GM12878 (cell line): ENCODE measurements around the gene MPC1. TPM values are rescaled to one million over a fixed set of nuclear protein-coding genes. Genes with fewer than 3 reads are reported as not detected.

Experiments used
- ATAC-seq: fragments of 200-7000 bp; cut with Tn5 transposase; 3 replicates; pipeline ENCODE4 v1.9.1; 2020; ENCODE audit warnings: mild to moderate bottlenecking, moderate library complexity
- BruUV-seq: library from RNA; stranded (reverse); fragments of 400-500 nt; replicated peaks from 2 replicates; lab custom pipeline; 2021; lab: Mats Ljungman, UMichigan
- CTCF ChIA-PET: fragments of 300-600 bp; sonication (Branson Sonifier 250); formaldehyde crosslinking; extraction: SDS; loops from one replicate; lab custom pipeline; 2021; ENCODE audit warnings: inconsistent platforms; lab: Yijun Ruan, JAX
- POLR2A ChIA-PET: fragments of 350-600 bp; formaldehyde crosslinking; extraction: SDS; loops from one replicate; lab custom pipeline; 2021; ENCODE audit warnings: inconsistent platforms; lab: Charles Lee
- RAD21 ChIA-PET: fragments of 300-600 bp; sonication (Branson Sonifier 250); formaldehyde crosslinking; loops from one replicate; lab custom pipeline; 2023; ENCODE audit warnings: antibody characterized with exemption; ENCODE audit not compliant: unreplicated experiment; lab: Charles Lee
- SMC1A ChIA-PET: fragments of 300-600 bp; sonication (Branson Sonifier 250); formaldehyde crosslinking; loops from one replicate; lab custom pipeline; 2023; ENCODE audit not compliant: unreplicated experiment, uncharacterized antibody; lab: Charles Lee
- DNase-seq: peaks from one replicate; pipeline ENCODE4 v3.0.0-alpha.2; 2011; ENCODE audit warnings: low read depth, low spot score
- FAIRE-seq: peaks from 3 replicates; lab custom pipeline; 2011; peaks lifted over from hg19 to GRCh38; lab: Jason Lieb, UNC
- H2AFZ ChIP-seq: 2 replicates; pipeline ENCODE4 v1.6.0; 2011; ENCODE audit warnings: low read depth, low read length, control low read depth; ENCODE audit not compliant: control insufficient read depth
- H3K27ac ChIP-seq: 2 replicates; pipeline ENCODE4 v1.5.1; 2011; ENCODE audit warnings: control low read depth; ENCODE audit not compliant: control insufficient read depth, insufficient read depth
- H3K27me3 ChIP-seq, 2 experiments: replicated peaks in 1 of 2; 2 replicates each; pipeline versions ENCODE4 v1.6.0 to v1.6.1; 2011; ENCODE audit warnings: low read length in 1 of 2; ENCODE audit not compliant: control insufficient read depth in 2 of 2, insufficient read depth in 2 of 2
- H3K36me3 ChIP-seq, 2 experiments: 2 replicates each; pipeline ENCODE4 v1.5.1; 2011; ENCODE audit warnings: low read length in 1 of 2; ENCODE audit not compliant: control insufficient read depth in 2 of 2, insufficient read depth in 2 of 2
- H3K4me1 ChIP-seq: 2 replicates; pipeline ENCODE4 v1.6.1; 2011; ENCODE audit warnings: mild to moderate bottlenecking, low read length, moderate library complexity, mixed read lengths; ENCODE audit not compliant: control insufficient read depth, insufficient read depth
- H3K4me2 ChIP-seq: 2 replicates; pipeline ENCODE4 v1.6.0; 2011; ENCODE audit warnings: control low read depth; ENCODE audit not compliant: control insufficient read depth, insufficient read depth
- H3K4me3 ChIP-seq: fragments of 200-600 bp; sonication (generic); 2 replicates; pipeline ENCODE4 v1.5.1; 2016
- H3K79me2 ChIP-seq: 2 replicates; pipeline ENCODE4 v1.6.0; 2011; ENCODE audit warnings: low read length; ENCODE audit not compliant: control insufficient read depth, insufficient read depth
- H3K9ac ChIP-seq: 2 replicates; pipeline ENCODE4 v1.8.0; 2011; ENCODE audit warnings: low read length, control low read depth, mixed read lengths; ENCODE audit not compliant: control insufficient read depth, insufficient read depth
- H3K9me3 ChIP-seq: replicated peaks from 3 replicates; pipeline ENCODE4 v1.5.1; 2011; ENCODE audit warnings: mild to moderate bottlenecking, low read length; ENCODE audit not compliant: control insufficient read depth, insufficient read depth
- H4K20me1 ChIP-seq: 2 replicates; pipeline ENCODE4 v1.6.0; 2011; ENCODE audit not compliant: control insufficient read depth, insufficient read depth
- ATF3 ChIP-seq: IDR thresholded peaks from 2 replicates; pipeline ENCODE4 v1.6.1; 2011; ENCODE audit warnings: low read depth, mild to moderate bottlenecking, low read length, moderate library complexity, borderline replicate concordance; ENCODE audit errors: extremely low read depth
- CHD1 ChIP-seq: IDR thresholded peaks from 2 replicates; pipeline ENCODE4 v1.6.1; 2012; ENCODE audit warnings: low read depth, low read length, improper control_type of control experiment
- ESRRA ChIP-seq: IDR thresholded peaks from 2 replicates; pipeline ENCODE4 v1.6.1; 2012; ENCODE audit warnings: mild to moderate bottlenecking, low read length, improper control_type of control experiment
- HSF1 ChIP-seq: fragments of 150-350 bp; IDR thresholded peaks from 2 replicates; pipeline ENCODE4 v1.6.1; 2014; ENCODE audit warnings: mild to moderate bottlenecking, low read depth, low read length
- MTA3 ChIP-seq: IDR thresholded peaks from 2 replicates; pipeline ENCODE4 v1.6.1; 2012; ENCODE audit warnings: low read length, inconsistent platforms, borderline replicate concordance
- PAX8 ChIP-seq: fragments of 450-650 bp; IDR thresholded peaks from 2 replicates; pipeline ENCODE4 v1.6.1; 2017; ENCODE audit warnings: mild to moderate bottlenecking, moderate library complexity
- PKNOX1 ChIP-seq: fragments of 450-650 bp; IDR thresholded peaks from 2 replicates; pipeline ENCODE4 v1.6.1; 2016; ENCODE audit warnings: mild to moderate bottlenecking
- POLR2A ChIP-seq: IDR thresholded peaks from 2 replicates; pipeline ENCODE4 v1.6.1; 2011; ENCODE audit warnings: low read depth, mild to moderate bottlenecking, low read length
- POLR2AphosphoS2 ChIP-seq: IDR thresholded peaks from 2 replicates; pipeline ENCODE4 v1.6.1; 2011; ENCODE audit warnings: low read depth, mild to moderate bottlenecking, low read length, improper control_type of control experiment, moderate library complexity
- POLR2AphosphoS5 ChIP-seq: IDR thresholded peaks from 2 replicates; pipeline ENCODE4 v1.6.1; 2011; ENCODE audit warnings: mild to moderate bottlenecking, low read length, inconsistent platforms
- SKIL ChIP-seq: fragments of 450-650 bp; IDR thresholded peaks from 2 replicates; pipeline ENCODE4 v1.6.1; 2017; ENCODE audit warnings: mild to moderate bottlenecking, low read depth, inconsistent platforms; ENCODE audit not compliant: poor library complexity, severe bottlenecking
- SREBF1 ChIP-seq: IDR thresholded peaks from 2 replicates; pipeline ENCODE4 v1.6.1; 2012; ENCODE audit warnings: mild to moderate bottlenecking, low read length
- USF1 ChIP-seq: IDR thresholded peaks from 2 replicates; pipeline ENCODE4 v1.6.1; 2011; ENCODE audit warnings: borderline replicate concordance, low read depth, mild to moderate bottlenecking, moderate library complexity, mixed read lengths, low read length; ENCODE audit not compliant: insufficient read depth; ENCODE audit errors: extremely low read length
- WGBS: methylation state at CpG from one replicate; pipeline ENCODE4 v1.1.6; 2016; ENCODE audit warnings: low lambda C conversion rate; ENCODE audit not compliant: insufficient replicate concordance, insufficient coverage; ENCODE audit errors: missing lambda C conversion rate; 5-methylcytosine and 5-hydroxymethylcytosine counted together
- in situ Hi-C: fragments of 300-500 bp; cut with MboI; formaldehyde crosslinking; loops from 9 replicates; pipeline ENCODE4 v1.14.3; 2018; ENCODE audit warnings: mixed read lengths
- intact Hi-C: fragments of 100-400 bp; cut with micrococcal nuclease; formaldehyde crosslinking; loops from one replicate; pipeline ENCODE4 v1.14.2; 2022; ENCODE audit not compliant: unreplicated experiment
- polyA plus RNA-seq, 11 experiments: library from polyadenylated mRNA; depleted of rRNA in 4 of 11; unstranded in 6 of 11; stranded (reverse) in 5 of 11; fragments of >200 nt; fragmentation: Nextera tagmentation in 4 of 11; fragmentation: Illumina TruSeq in 1 of 11; extraction: Ambion mirVana in 4 of 11; extraction: Trizol in 1 of 11; gene quantifications; 1 replicate in 1 of 11; 2 replicates in 10 of 11; pipeline versions ENCODE4 v1.2.1 to v1.2.3, GENCODE V29; 2011 to 2016; ENCODE audit warnings: inconsistent platforms in 2 of 11, missing spikeins in 2 of 11, low read depth in 1 of 11
- total RNA-seq, 4 experiments: library from RNA; depleted of rRNA in 3 of 4; stranded (reverse); fragments of >200 nt in 3 of 4; fragmentation: Illumina TruSeq in 1 of 4; extraction: Trizol in 1 of 4; gene quantifications; 2 replicates each; pipeline versions ENCODE4 v1.2.1 to v1.2.3, GENCODE V29; 2013 to 2021
- TF ChIP-seq, protein P1 (sequence below): IDR thresholded peaks from 2 replicates; pipeline ENCODE4 v1.6.1; 2012; ENCODE audit warnings: mild to moderate bottlenecking, low read depth, low read length

MPC1 gene
- total and polyA plus RNA-seq, 10 of the 15 experiments (the other 5 are each of a cell fraction or from before 2014, with no cell fraction given), result 53.2 to 177 (median 78.8) TPM

DNA sequence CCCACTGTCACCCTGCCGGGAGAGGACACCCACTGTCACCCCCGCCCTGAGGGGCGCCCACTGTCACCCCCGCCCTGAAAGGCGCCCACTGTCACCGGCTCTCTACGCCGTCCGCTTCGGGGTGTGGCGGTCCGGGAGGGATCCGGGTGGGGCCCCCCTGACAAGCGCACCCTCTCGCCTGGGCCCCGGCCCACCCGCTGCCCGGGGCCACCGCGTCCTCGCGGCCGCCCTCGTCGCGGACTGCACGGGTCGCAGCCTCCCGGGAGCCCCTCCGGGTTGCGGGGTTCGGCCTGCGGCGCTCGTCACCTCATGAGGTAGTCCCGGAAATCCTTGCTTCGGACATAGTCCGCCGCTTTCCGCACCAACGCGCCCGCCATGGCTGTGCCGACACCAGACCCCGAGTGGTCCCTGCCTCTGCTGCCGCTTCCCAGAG is 224 bp downstream of the MPC1 start:
- H3K4me3 ChIP-seq, result peak overlapping the region; percentile 88
- H2AFZ ChIP-seq, result peak overlapping the region; percentile 77
- ChIA-PET SMC1A (no interaction called here), POLR2A (no interaction called here), RAD21 (no interaction called here), CTCF (no interaction called here)
- H3K9me3 ChIP-seq, result no peaks in the 10 kb centered on the region
- H4K20me1 ChIP-seq, result no peaks in the 10 kb centered on the region
- in situ Hi-C loops, result loop anchor here (5.0 kb wide), 1 partner anchor 50 kb away; no protein-coding TSS in a partner anchor
- WGBS, result 2% methylated on average over 35 of the region's 46 CpGs
- FAIRE-seq (no peak), DNase-seq (no peak), ATAC-seq (peak; percentile 11; the same call in 2 of the 3 replicates)
- BruUV-seq, result no TSS peak
- no peaks in the 10 kb centered on the region for H3K36me3 ChIP-seq
- peak overlapping the region; percentile 90 for H3K4me2 ChIP-seq
- H3K4me1 ChIP-seq, result peaks cover 5% of the 10 kb centered on the region
- H3K79me2 ChIP-seq, result peaks cover 39% of the 10 kb centered on the region
- intact Hi-C loops, result loop anchor here (1.0 kb wide), 2 partner anchors 69 to 106 kb away; no protein-coding TSS in a partner anchor
- H3K9ac ChIP-seq, result peak overlapping the region; percentile 77
- H3K27me3 ChIP-seq, result no peaks in the 10 kb centered on the region
- H3K27ac ChIP-seq, result peak overlapping the region; percentile 63
- TF ChIP-seq POLR2A (peak; percentile 87), HSF1 (no peak), ESRRA (no peak), POLR2AphosphoS2 (no peak), USF1 (no peak), POLR2AphosphoS5 (peak; percentile 71; the same call in 1 of the 2 replicates), PKNOX1 (no peak), MTA3 (no peak), SKIL (no peak), CHD1 (no peak), PAX8 (no peak), SREBF1 (no peak), ATF3 (no peak)
- TF ChIP-seq, protein P1, sequence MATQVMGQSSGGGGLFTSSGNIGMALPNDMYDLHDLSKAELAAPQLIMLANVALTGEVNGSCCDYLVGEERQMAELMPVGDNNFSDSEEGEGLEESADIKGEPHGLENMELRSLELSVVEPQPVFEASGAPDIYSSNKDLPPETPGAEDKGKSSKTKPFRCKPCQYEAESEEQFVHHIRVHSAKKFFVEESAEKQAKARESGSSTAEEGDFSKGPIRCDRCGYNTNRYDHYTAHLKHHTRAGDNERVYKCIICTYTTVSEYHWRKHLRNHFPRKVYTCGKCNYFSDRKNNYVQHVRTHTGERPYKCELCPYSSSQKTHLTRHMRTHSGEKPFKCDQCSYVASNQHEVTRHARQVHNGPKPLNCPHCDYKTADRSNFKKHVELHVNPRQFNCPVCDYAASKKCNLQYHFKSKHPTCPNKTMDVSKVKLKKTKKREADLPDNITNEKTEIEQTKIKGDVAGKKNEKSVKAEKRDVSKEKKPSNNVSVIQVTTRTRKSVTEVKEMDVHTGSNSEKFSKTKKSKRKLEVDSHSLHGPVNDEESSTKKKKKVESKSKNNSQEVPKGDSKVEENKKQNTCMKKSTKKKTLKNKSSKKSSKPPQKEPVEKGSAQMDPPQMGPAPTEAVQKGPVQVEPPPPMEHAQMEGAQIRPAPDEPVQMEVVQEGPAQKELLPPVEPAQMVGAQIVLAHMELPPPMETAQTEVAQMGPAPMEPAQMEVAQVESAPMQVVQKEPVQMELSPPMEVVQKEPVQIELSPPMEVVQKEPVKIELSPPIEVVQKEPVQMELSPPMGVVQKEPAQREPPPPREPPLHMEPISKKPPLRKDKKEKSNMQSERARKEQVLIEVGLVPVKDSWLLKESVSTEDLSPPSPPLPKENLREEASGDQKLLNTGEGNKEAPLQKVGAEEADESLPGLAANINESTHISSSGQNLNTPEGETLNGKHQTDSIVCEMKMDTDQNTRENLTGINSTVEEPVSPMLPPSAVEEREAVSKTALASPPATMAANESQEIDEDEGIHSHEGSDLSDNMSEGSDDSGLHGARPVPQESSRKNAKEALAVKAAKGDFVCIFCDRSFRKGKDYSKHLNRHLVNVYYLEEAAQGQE, result no peak
